Heart left ventricle (tissue), 16 donors: ENCODE measurements around the gene MAP7D1. TPM values are rescaled to one million over a fixed set of nuclear protein-coding genes. Genes with fewer than 3 reads are reported as not detected.
"Not testable (repeated sequence)": the region's sequence is repeated elsewhere in the genome, so short reads cannot be mapped to it uniquely, and the experiment has no call there.

Source experiments
- ATAC-seq, 4 donors: fragments of 200-7000 bp; cut with Tn5 transposase; one replicate each; pipeline ENCODE4 v1.9.1; 2020 to 2022; ENCODE audit warnings: moderate library complexity in 4 of 4, mild to moderate bottlenecking in 3 of 4, moderate number of reproducible peaks in 1 of 4
- DNase-seq, 5 donors: peaks; one replicate each; pipeline ENCODE4 v3.0.0-alpha.2; 2020
- H3K27ac ChIP-seq, 12 donors: fragments of 200-600 bp; sonication (generic) in 4 of 12; one replicate each; pipeline versions ENCODE4 v1.5.0 to v1.8.0; 2016 to 2022; ENCODE audit warnings: mild to moderate bottlenecking in 2 of 12
- H3K27me3 ChIP-seq, 9 donors: fragments of 200-600 bp; sonication (generic) in 2 of 9; one replicate each; pipeline versions ENCODE4 v1.5.1 to v1.8.0; 2016 to 2022; ENCODE audit warnings: mild to moderate bottlenecking in 3 of 9
- H3K36me3 ChIP-seq, 9 donors: fragments of 200-600 bp; sonication (generic) in 2 of 9; one replicate each; pipeline versions ENCODE4 v1.5.0 to v1.8.0; 2018 to 2022; ENCODE audit warnings: mild to moderate bottlenecking in 2 of 9
- H3K4me1 ChIP-seq, 12 donors: fragments of 200-600 bp; sonication (generic) in 4 of 12; one replicate each; pipeline versions ENCODE4 v1.5.0 to v1.8.0; 2016 to 2022; ENCODE audit warnings: mild to moderate bottlenecking in 3 of 12
- H3K4me3 ChIP-seq, 12 donors: fragments of 200-600 bp; sonication (generic) in 4 of 12; one replicate each; pipeline versions ENCODE4 v1.5.0 to v1.8.0; 2017 to 2022; ENCODE audit warnings: mild to moderate bottlenecking in 9 of 12, moderate library complexity in 4 of 12
- H3K9me3 ChIP-seq, 12 donors: fragments of 200-600 bp; sonication (generic) in 4 of 12; one replicate each; pipeline versions ENCODE4 v1.5.0 to v1.8.0; 2016 to 2022; ENCODE audit warnings: mild to moderate bottlenecking in 1 of 12
- CTCF ChIP-seq, 12 donors: fragments of 200-600 bp; sonication (generic) in 4 of 12; IDR thresholded peaks; one replicate each; pipeline versions ENCODE4 v1.5.0 to v1.8.0; 2018 to 2022; ENCODE audit warnings: antibody characterized with exemption in 12 of 12, mild to moderate bottlenecking in 5 of 12
- POLR2A ChIP-seq, 2 donors: fragments of 450-650 bp; IDR thresholded peaks; one replicate each; pipeline ENCODE4 v1.6.1; 2017; ENCODE audit warnings: antibody characterized with exemption in 2 of 2, mild to moderate bottlenecking in 2 of 2, moderate library complexity in 2 of 2
- WGBS, 4 donors: extraction: QIAGEN DNeasy Blood & Tissue Kit in 2 of 4; methylation state at CpG; one replicate each; pipeline versions ENCODE4 v1.1.5 to v1.1.7; 2013 to 2018; 5-methylcytosine and 5-hydroxymethylcytosine counted together
- intact Hi-C, 10 donors: fragments of 100-400 bp; cut with DNase I; formaldehyde crosslinking; loops; one replicate each; pipeline versions ENCODE4 v1.11.1 to v1.14.2; 2022
- polyA plus RNA-seq, 2 donors: library from polyadenylated mRNA; stranded (reverse); fragments of 200-250 nt; gene quantifications; one replicate each; pipeline ENCODE4 v1.2.3, GENCODE V29; 2013
- total RNA-seq, 9 donors: library from RNA; depleted of rRNA in 2 of 9; stranded (reverse); fragments of >200 nt in 2 of 9; fragmentation: NEBNext Ultra II Directional in 3 of 9; extraction: Animal tissue kit (Norgen Biotek cat#: 25700) in 3 of 9; gene quantifications; one replicate each; pipeline versions ENCODE4 v1.1.0 to v1.2.4, GENCODE V29; 2016 to 2023
- donor health status: ischemic (EF 13 %, LVEDD 7.1; RV severe dilation, severe dysfunction).
- donor health status: healthy with polysubstance abuse.
- donor health status: DM: no; HTN: yes; CAD: no.
- donor health status: DM: no; HTN: no; CAD: no.
- donor health status: ischemic (EF 25% LVEDD 6.9; RV normal size, moderate dysfunction).
- donor health status: ischemic (EF 25% LVEDD 5.7; RV mildly dilated, moderate dysfunction).
- donor health status: healthy.
- donor health status: DM: yes; HTN: yes; CAD: no.
- donor health status: ischemic (EF 35%, LVEDD 5.7; RV mildly dilated, moderate dysfunction).
- donor health status: nonischemic (EF 11% LVEDD 7.7; RV severe dilation, severe dysfunction).
- donor health status: DM: yes; HTN: yes; CAD: no.
- donor health status: PGD.
- donor health status: ischemic (EF 29% LVEDD 5.4; RV normal size, mild dysfunction).
- donor health status: nonischemic (EF 23%, LVEDD 6.1; RV moderate dilation, normal function).

MAP7D1 gene
- total and polyA plus RNA-seq, 11 donors: 236 to 706 (median 328) TPM

GRCh38 chr1:36212782-36213181 is 56.8 kb downstream of the MAP7D1 start:
- Histone ChIP-seq H3K9me3 (no peaks in the 10 kb centered on the region), H3K27me3 (no peaks in the 10 kb centered on the region), H3K27ac (no peak overlapping the region), H3K4me1 (peaks cover 0 to 12% (median under 1%) of the 10 kb centered on the region in 12 donors), H3K4me3 (no peak overlapping the region), H3K36me3 (no peaks in the 10 kb centered on the region)
- no peak for ATAC-seq
- intact Hi-C loops: no loop called here
- DNase-seq: no peak
- TF ChIP-seq POLR2A (IDR thresholded peaks at IDR 0.05) (no peak), CTCF (IDR thresholded peaks at IDR 0.05) (no peak)
- 74 to 83% (median 81%) methylated on average over 2 of the region's 2 CpGs for WGBS, 4 donors

GRCh38 chr1:36217670-36218069 is 61.7 kb downstream of the MAP7D1 start:
- Histone ChIP-seq H3K4me3 (no peak overlapping the region), H3K27me3 (no peaks in the 10 kb centered on the region), H3K27ac (peak overlapping the region in 3 of 12 donors; percentile 28 to 39 (median 38)), H3K36me3 (no peaks in the 10 kb centered on the region), H3K9me3 (no peaks in the 10 kb centered on the region), H3K4me1 (peaks cover 0 to 10% (median 2%) of the 10 kb centered on the region in 12 donors)
- ATAC-seq (peak; percentile 73 to 80 (median 75)), DNase-seq (no peak)
- WGBS, 4 donors: 45 to 54% (median 49%) methylated on average over 2 of the region's 2 CpGs
- intact Hi-C loops: loop anchor here in 1 of 10 donors (2.0 kb wide), 1 partner anchor 67 kb away; no protein-coding TSS in a partner anchor
- TF ChIP-seq CTCF (IDR thresholded peaks at IDR 0.05) (peak in 10 of 12 donors; percentile 10 to 53 (median 36)), POLR2A (IDR thresholded peaks at IDR 0.05) (no peak)

DNA sequence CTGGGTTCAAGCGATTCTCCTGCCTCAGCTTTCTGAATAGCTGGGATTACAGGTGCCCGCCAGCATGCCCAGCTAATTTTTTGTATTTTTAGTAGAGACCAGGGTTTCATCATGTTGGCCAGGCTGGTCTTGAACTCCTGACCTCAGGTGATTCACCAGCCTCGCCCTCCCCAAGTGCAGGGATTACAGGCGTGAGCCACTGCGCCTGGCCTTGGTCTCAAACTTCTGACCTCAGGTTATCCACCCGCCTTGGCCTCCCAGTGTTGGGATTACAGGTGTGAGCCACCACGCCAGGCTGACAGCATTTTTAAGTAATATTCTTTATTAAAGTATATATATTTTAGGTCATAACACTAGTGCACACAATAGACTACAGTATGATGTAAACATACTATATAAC is 65.9 kb downstream of the MAP7D1 start:
- peak overlapping the region in 1 of 12 donors; percentile 96 for H3K27ac ChIP-seq
- intact Hi-C loops: loop anchor here in 8 of 10 donors (5.0 to 10.0 kb wide), 6 partner anchors 60 to 175 kb away; partner anchors contain the start of genes LSM10 (in 1 of the 8), MAP7D1 (in 1 of the 8) and STK40 (in 1 of the 8)
- H3K4me1 ChIP-seq: peaks cover 0 to 31% (median 27%) of the 10 kb centered on the region in 12 donors
- H3K27me3 ChIP-seq, H3K9me3 ChIP-seq, DNase-seq, H3K4me3 ChIP-seq, ATAC-seq: not testable (repeated sequence)
- 97 to 98% (median 97%) methylated on average over 7 of the region's 7 CpGs for WGBS, 4 donors
- H3K36me3 ChIP-seq: peaks cover 0 to 15% (median 0%) of the 10 kb centered on the region in 9 donors

DNA sequence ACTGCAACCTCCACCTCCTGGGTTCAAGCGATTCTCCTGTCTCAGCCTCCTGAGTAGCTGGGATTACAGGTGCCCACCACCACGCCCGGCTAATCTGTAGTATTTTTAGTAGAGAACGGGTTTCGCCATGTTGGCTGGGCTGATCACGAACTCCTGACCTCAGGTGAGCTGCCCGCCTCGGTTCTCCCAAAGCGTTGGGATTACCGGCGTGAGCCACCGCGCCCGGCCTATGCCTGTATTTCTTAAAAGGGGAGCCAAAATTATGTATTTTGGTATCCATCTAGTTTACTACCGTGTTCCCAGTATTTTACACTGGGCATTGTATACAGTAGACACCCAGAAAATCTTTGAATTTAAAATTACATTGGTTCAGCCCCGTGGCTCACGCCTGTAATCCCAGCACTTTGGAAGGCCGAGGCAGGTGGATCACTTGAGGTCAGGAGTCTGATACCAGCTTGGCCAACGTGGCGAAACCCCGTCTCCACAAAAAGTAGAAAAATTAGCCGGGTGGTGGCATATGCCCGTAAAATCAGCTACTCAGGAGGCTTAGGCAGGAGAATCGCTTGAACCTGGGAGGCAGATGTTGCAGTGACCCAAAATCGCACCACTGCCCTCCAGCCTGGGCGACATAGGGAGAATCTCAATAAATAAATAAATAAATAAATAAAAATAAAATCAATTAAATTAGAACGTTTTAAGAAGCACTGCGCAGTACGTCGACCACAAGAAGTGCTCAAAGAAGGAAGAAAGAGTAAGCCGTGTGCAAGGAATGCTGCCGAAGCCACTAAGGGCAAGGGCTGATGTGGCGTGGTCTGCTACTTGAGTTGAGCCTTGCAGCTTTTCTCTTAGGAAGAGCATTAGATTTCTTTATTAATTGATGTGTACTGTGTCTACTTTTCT is 66.8 kb downstream of the MAP7D1 start:
- WGBS, 4 donors: 86 to 90% (median 88%) methylated on average over 33 of the region's 33 CpGs
- TF ChIP-seq POLR2A (IDR thresholded peaks at IDR 0.05): no peak
- TF ChIP-seq CTCF (IDR thresholded peaks at IDR 0.05): no peak
- Histone ChIP-seq H3K36me3 (peaks cover 0 to 23% (median 3%) of the 10 kb centered on the region in 9 donors), H3K4me1 (peaks cover 0 to 40% (median 34%) of the 10 kb centered on the region in 12 donors), H3K27ac (peak overlapping the region; percentile 88 to 99 (median 96)), H3K9me3 (no peaks in the 10 kb centered on the region), H3K27me3 (no peaks in the 10 kb centered on the region), H3K4me3 (peak overlapping the region in 11 of 12 donors; percentile 43 to 91 (median 82))
- ATAC-seq (no peak), DNase-seq (no peak)
- intact Hi-C loops: loop anchor here in 8 of 10 donors (5.0 to 10.0 kb wide), 6 partner anchors 60 to 175 kb away; partner anchors contain the start of genes LSM10 (in 1 of the 8), MAP7D1 (in 1 of the 8) and STK40 (in 1 of the 8)
